ENCODE results near the gene ZNF426. TPM values are rescaled to one million over a fixed set of nuclear protein-coding genes. Genes with fewer than 3 reads are reported as not detected.

ZNF426 gene
- total RNA-seq, 2 donors from 2014 or later: 3.6 to 4.2 TPM

Other genes starting within 250 kb of the ZNF426 start
- 10 to 100 TPM in 1 of 2 donors, 1 to 10 TPM in 1; 3.4 to 13.5 TPM for gene ZNF699, start 228.8 kb downstream of the ZNF426 start, total RNA-seq
- 1 to 10 TPM; 6.5 to 6.6 TPM for gene ZNF559, start 214.5 kb downstream of the ZNF426 start, total RNA-seq
- under 1 TPM; 0.66 to 0.78 TPM for gene ZNF177, start 175.6 kb downstream of the ZNF426 start, total RNA-seq
- 10 to 100 TPM; 12.2 to 13.7 TPM for gene ZNF266, start 103.1 kb downstream of the ZNF426 start, total RNA-seq
- gene ZNF560, start 40.0 kb downstream of the ZNF426 start, total RNA-seq: not detected
- gene ZNF121, start 45.9 kb upstream of the ZNF426 start, total RNA-seq: 10 to 100 TPM; 11.2 to 44.5 TPM
- 10 to 100 TPM; 12.5 to 17.4 TPM for gene ZNF561, start 82.6 kb upstream of the ZNF426 start, total RNA-seq
- gene ZNF562, start 136.5 kb upstream of the ZNF426 start, total RNA-seq: 10 to 100 TPM in 1 of 2 donors, 1 to 10 TPM in 1; 9.1 to 18.1 TPM
- gene ZNF846, start 230.1 kb upstream of the ZNF426 start, total RNA-seq: 1 to 10 TPM; 4.0 to 4.7 TPM

Data from body of pancreas (tissue), 2 donors.